AG09319 (cell line): ENCODE data around the gene NHSL2.
"Not testable (repeated sequence)": the region's sequence is repeated elsewhere in the genome, so short reads cannot be mapped to it uniquely, and the experiment has no call there.

Source experiments
- DNase-seq: peaks from one replicate; pipeline ENCODE4 v3.0.0-alpha.2; 2010; ENCODE audit warnings: low read depth; ENCODE audit errors: extremely low read depth
- CTCF ChIP-seq: IDR thresholded peaks from 2 replicates; pipeline ENCODE4 v1.5.1; 2011; ENCODE audit warnings: low read depth, mild to moderate bottlenecking, inconsistent platforms, low read length, moderate library complexity

The NHSL2 gene

GRCh38 chrX:72143609-72143907 is 232.9 kb downstream of the NHSL2 start:
- DNase-seq, result no peak
- TF ChIP-seq CTCF, result no peak

- no peak for DNase-seq
- TF ChIP-seq CTCF, result no peak
Observed at GRCh38 chrX:72145181-72145580, 234.5 kb downstream of the NHSL2 start.

- no peak for TF ChIP-seq CTCF
- no peak for DNase-seq
Observed at GRCh38 chrX:72146527-72146926, 235.9 kb downstream of the NHSL2 start.

GRCh38 chrX:72158773-72159172 is 248.1 kb downstream of the NHSL2 start:
- DNase-seq, result no peak

GRCh38 chrX:72159769-72160168 is 249.1 kb downstream of the NHSL2 start:
- DNase-seq, result no peak
- no peak for TF ChIP-seq CTCF

More at GRCh38 chrX:72158773-72159172, 248.1 kb downstream of the NHSL2 start:
- TF ChIP-seq CTCF, result no peak

GRCh38 chrX:72165551-72165950 is 254.9 kb downstream of the NHSL2 start:
- no peak for TF ChIP-seq CTCF
- DNase-seq, result no peak

- no peak for DNase-seq
- no peak for TF ChIP-seq CTCF
Observed at GRCh38 chrX:72169008-72169728, 258.5 kb downstream of the NHSL2 start.

GRCh38 chrX:72176289-72176688 is 265.6 kb downstream of the NHSL2 start:
- not testable (repeated sequence) for DNase-seq
